Endothelial cell of umbilical vein (primary cell): ENCODE measurements around the gene PLEKHG4B. TPM values are rescaled to one million over a fixed set of nuclear protein-coding genes. Genes with fewer than 3 reads are reported as not detected.

ENCODE experiments used
- BruUV-seq: library from RNA; stranded (reverse); fragments of 400-500 nt; replicated peaks from 2 replicates; lab custom pipeline; 2021; lab: Mats Ljungman, UMichigan
- CTCF ChIA-PET: fragments of 300-600, 350-600 bp; sonication (Branson Sonifier 250); formaldehyde crosslinking; loops from one replicate; lab custom pipeline; 2021; ENCODE audit warnings: antibody characterized with exemption, inconsistent platforms; lab: Charles Lee
- POLR2A ChIA-PET: fragments of 300-600, 350-600 bp; sonication (Branson Sonifier 250); formaldehyde crosslinking; loops from one replicate; lab custom pipeline; 2021; ENCODE audit warnings: antibody characterized with exemption, inconsistent platforms; lab: Charles Lee
- DNase-seq: peaks from one replicate; pipeline ENCODE4 v3.0.0-alpha.2; 2011; ENCODE audit warnings: low read depth, low spot score
- FAIRE-seq: peaks from 2 replicates; lab custom pipeline; 2011; peaks lifted over from hg19 to GRCh38; lab: Jason Lieb, UNC
- H2AFZ ChIP-seq: 2 replicates; pipeline ENCODE4 v1.6.0; 2012; ENCODE audit warnings: low read depth, low read length, control low read depth, inconsistent platforms
- H3K27ac ChIP-seq: 2 replicates; pipeline ENCODE4 v1.5.1; 2011; ENCODE audit warnings: low read depth, mild to moderate bottlenecking, control low read depth, low read length, moderate library complexity; ENCODE audit not compliant: insufficient read depth
- H3K27me3 ChIP-seq, 2 experiments: 2 replicates each; pipeline versions ENCODE4 v1.6.0 to v1.6.1; 2011; ENCODE audit warnings: low read length in 2 of 2, mixed read lengths in 1 of 2; ENCODE audit not compliant: control insufficient read depth in 2 of 2, insufficient read depth in 2 of 2
- H3K36me3 ChIP-seq, 2 experiments: 2 replicates in 1 of 2; 3 replicates in 1 of 2; pipeline ENCODE4 v1.5.1; 2011; ENCODE audit warnings: low read length in 2 of 2, mild to moderate bottlenecking in 1 of 2, moderate library complexity in 1 of 2; ENCODE audit not compliant: control insufficient read depth in 2 of 2, insufficient read depth in 2 of 2; ENCODE audit errors: extremely low read depth in 1 of 2
- H3K4me1 ChIP-seq: 3 replicates; pipeline ENCODE4 v1.5.1; 2011; ENCODE audit warnings: mild to moderate bottlenecking, low read length; ENCODE audit not compliant: control insufficient read depth, insufficient read depth; ENCODE audit errors: extremely low read depth
- H3K4me2 ChIP-seq: 2 replicates; pipeline ENCODE4 v1.6.1; 2011; ENCODE audit warnings: low read length, control low read depth, mixed read lengths; ENCODE audit not compliant: insufficient read depth
- H3K4me3 ChIP-seq, 3 experiments: fragments of 200-600 bp in 1 of 3; sonication (generic), shearing (Covaris generic) in 1 of 3; replicated peaks in 1 of 3; 2 replicates each; pipeline ENCODE4 v1.5.1; 2011 to 2016; ENCODE audit warnings: control low read depth in 3 of 3, low read length in 3 of 3, mild to moderate bottlenecking in 2 of 3, inconsistent platforms in 1 of 3, low read depth in 1 of 3, moderate library complexity in 1 of 3; ENCODE audit not compliant: insufficient read depth in 1 of 3
- H3K79me2 ChIP-seq: 2 replicates; pipeline ENCODE4 v1.6.0; 2012; ENCODE audit warnings: low read length, inconsistent platforms; ENCODE audit not compliant: control insufficient read depth, insufficient read depth
- H3K9ac ChIP-seq: replicated peaks from 2 replicates; pipeline ENCODE3; 2011; ENCODE audit warnings: low read length, control low read depth; ENCODE audit not compliant: insufficient read depth; ENCODE audit errors: extremely low read depth
- H3K9me1 ChIP-seq: replicated peaks from 3 replicates; pipeline ENCODE4 v1.6.0; 2011; ENCODE audit warnings: mild to moderate bottlenecking, low read length; ENCODE audit not compliant: control insufficient read depth, insufficient read depth; ENCODE audit errors: extremely low read depth
- H3K9me3 ChIP-seq: replicated peaks from 2 replicates; pipeline ENCODE4 v1.5.1; 2012; ENCODE audit warnings: low read length, inconsistent platforms; ENCODE audit not compliant: control insufficient read depth, insufficient read depth
- H4K20me1 ChIP-seq: replicated peaks from 2 replicates; pipeline ENCODE3; 2011; ENCODE audit warnings: mild to moderate bottlenecking, low read length; ENCODE audit not compliant: control insufficient read depth, insufficient read depth; ENCODE audit errors: extremely low read depth
- EZH2 ChIP-seq: IDR thresholded peaks from 2 replicates; pipeline ENCODE4 v1.6.1; 2012; ENCODE audit warnings: borderline replicate concordance, low read depth, mild to moderate bottlenecking, moderate library complexity, low read length, inconsistent platforms; ENCODE audit not compliant: severe bottlenecking
- FOS ChIP-seq: IDR thresholded peaks from 2 replicates; pipeline ENCODE4 v1.6.1; 2011; ENCODE audit warnings: mild to moderate bottlenecking, low read length, moderate library complexity, borderline replicate concordance; ENCODE audit not compliant: insufficient read depth
- GATA2 ChIP-seq: IDR thresholded peaks from 2 replicates; pipeline ENCODE4 v1.7.0; 2011; ENCODE audit warnings: low read depth, mild to moderate bottlenecking, moderate library complexity, mixed read lengths, low read length; ENCODE audit not compliant: insufficient read length, insufficient read depth
- JUN ChIP-seq: IDR thresholded peaks from 2 replicates; pipeline ENCODE4 v1.6.1; 2011; ENCODE audit warnings: borderline replicate concordance, low read depth; ENCODE audit not compliant: insufficient read length, insufficient read depth
- MYC ChIP-seq: IDR thresholded peaks from one replicate; pipeline ENCODE4 v1.6.1; 2011; ENCODE audit warnings: mild to moderate bottlenecking, low read depth, low read length
- POLR2A ChIP-seq: IDR thresholded peaks from 2 replicates; pipeline ENCODE4 v1.6.1; 2012; ENCODE audit warnings: low read depth, mild to moderate bottlenecking, control low read depth, low read length
- POLR2AphosphoS5 ChIP-seq: IDR thresholded peaks from 2 replicates; pipeline ENCODE4 v1.6.1; 2012; ENCODE audit warnings: low read depth, mild to moderate bottlenecking, control low read depth, low read length, moderate library complexity; ENCODE audit not compliant: insufficient read depth
- dilution Hi-C: fragments of 300-500 bp; cut with MboI; formaldehyde crosslinking; loops from one replicate; pipeline ENCODE4 v1.15.0; 2019; ENCODE audit warnings: low sequenced_read_pairs; ENCODE audit not compliant: extremely low pct_ligation_motif_present
- intact Hi-C: fragments of 100-400 bp; cut with micrococcal nuclease; formaldehyde crosslinking; loops from one replicate; pipeline ENCODE4 v1.10.0; 2022
- polyA plus RNA-seq, 4 experiments: library from polyadenylated mRNA; depleted of rRNA in 3 of 4; stranded (reverse) in 3 of 4; unstranded in 1 of 4; fragments of >200 nt; gene quantifications; 2 replicates each; pipeline versions ENCODE4 v1.2.1 to v1.2.3, GENCODE V29; 2011 to 2012; ENCODE audit warnings: missing spikeins in 1 of 4
- total RNA-seq: library from RNA; stranded (reverse); gene quantifications from 2 replicates; pipeline ENCODE4 v1.2.3, GENCODE V29; 2021
- TF ChIP-seq, protein P1 (sequence below): IDR thresholded peaks from 2 replicates; pipeline ENCODE4 v1.6.1; 2011; ENCODE audit not compliant: insufficient read depth, insufficient read length
- TF ChIP-seq, protein P2 (sequence below), 2 donors: IDR thresholded peaks; 1 replicate in 1 of 2; 2 replicates in 1 of 2; pipeline ENCODE4 v1.5.1; 2011; ENCODE audit warnings: low read length in 2 of 2, mild to moderate bottlenecking in 2 of 2, moderate library complexity in 2 of 2, control low read depth in 1 of 2, inconsistent platforms in 1 of 2, low read depth in 1 of 2; ENCODE audit not compliant: insufficient read depth in 1 of 2; ENCODE audit errors: extremely low read depth in 1 of 2

PLEKHG4B gene
- total and polyA plus RNA-seq, 2 donors (not counting 3 experiments of a cell fraction or from before 2014, with no cell fraction given) = not detected

- H3K9me3 ChIP-seq = no peaks in the 10 kb centered on the region
- H3K9ac ChIP-seq = no peak overlapping the region
- no peaks in the 10 kb centered on the region for H3K27me3 ChIP-seq
- no peak for TF ChIP-seq JUN
- TF ChIP-seq POLR2AphosphoS5 = no peak
- no peak overlapping the region for H3K4me2 ChIP-seq
- peaks cover 28% of the 10 kb centered on the region for H3K79me2 ChIP-seq
- H3K4me1 ChIP-seq = peaks cover 2% of the 10 kb centered on the region
- no peak for DNase-seq
- no peak overlapping the region for H3K27ac ChIP-seq
- no peak overlapping the region for H2AFZ ChIP-seq
- no TSS peak for BruUV-seq
- CTCF ChIA-PET = no interaction called here
- dilution Hi-C loops (no loop called here), intact Hi-C loops (no loop called here)
- no peaks in the 10 kb centered on the region for H4K20me1 ChIP-seq
- no peaks in the 10 kb centered on the region for H3K9me1 ChIP-seq
- FAIRE-seq = no peak
- POLR2A ChIA-PET = no interaction called here
- H3K36me3 ChIP-seq = peaks cover 27 to 48% of the 10 kb centered on the region in 2 experiments
- no peak overlapping the region for H3K4me3 ChIP-seq
Observed at GRCh38 chr5:228886-229285, 136.9 kb downstream of the PLEKHG4B start.

DNA sequence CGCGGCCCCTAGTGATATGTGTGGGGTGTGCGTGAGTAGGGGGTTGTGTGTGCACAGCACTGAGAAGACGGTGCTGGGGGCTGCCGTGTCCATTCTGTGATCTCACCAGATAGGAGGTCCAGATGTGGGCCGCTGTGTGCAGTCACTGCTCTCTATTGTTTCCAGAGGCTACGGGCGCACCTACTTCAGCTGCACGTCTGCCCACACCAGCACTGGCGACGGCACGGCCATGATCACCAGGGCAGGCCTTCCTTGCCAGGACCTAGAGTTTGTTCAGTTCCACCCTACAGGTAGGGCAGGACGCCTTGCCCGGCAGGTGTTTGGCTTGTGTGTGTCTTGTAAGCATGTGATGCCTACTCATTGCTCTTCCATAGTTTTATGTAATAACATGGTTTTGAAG is 138.7 kb downstream of the PLEKHG4B start:
- peaks cover 13% of the 10 kb centered on the region for H3K79me2 ChIP-seq
- no peak for TF ChIP-seq MYC
- no peak for TF ChIP-seq EZH2
- no peak for TF ChIP-seq FOS
- no peak for TF ChIP-seq JUN
- TF ChIP-seq POLR2A = no peak
- TF ChIP-seq GATA2 = no peak
- TF ChIP-seq POLR2AphosphoS5 = no peak
- TF ChIP-seq, protein P1, sequence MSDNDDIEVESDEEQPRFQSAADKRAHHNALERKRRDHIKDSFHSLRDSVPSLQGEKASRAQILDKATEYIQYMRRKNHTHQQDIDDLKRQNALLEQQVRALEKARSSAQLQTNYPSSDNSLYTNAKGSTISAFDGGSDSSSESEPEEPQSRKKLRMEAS = no peak
- TF ChIP-seq, protein P2, sequence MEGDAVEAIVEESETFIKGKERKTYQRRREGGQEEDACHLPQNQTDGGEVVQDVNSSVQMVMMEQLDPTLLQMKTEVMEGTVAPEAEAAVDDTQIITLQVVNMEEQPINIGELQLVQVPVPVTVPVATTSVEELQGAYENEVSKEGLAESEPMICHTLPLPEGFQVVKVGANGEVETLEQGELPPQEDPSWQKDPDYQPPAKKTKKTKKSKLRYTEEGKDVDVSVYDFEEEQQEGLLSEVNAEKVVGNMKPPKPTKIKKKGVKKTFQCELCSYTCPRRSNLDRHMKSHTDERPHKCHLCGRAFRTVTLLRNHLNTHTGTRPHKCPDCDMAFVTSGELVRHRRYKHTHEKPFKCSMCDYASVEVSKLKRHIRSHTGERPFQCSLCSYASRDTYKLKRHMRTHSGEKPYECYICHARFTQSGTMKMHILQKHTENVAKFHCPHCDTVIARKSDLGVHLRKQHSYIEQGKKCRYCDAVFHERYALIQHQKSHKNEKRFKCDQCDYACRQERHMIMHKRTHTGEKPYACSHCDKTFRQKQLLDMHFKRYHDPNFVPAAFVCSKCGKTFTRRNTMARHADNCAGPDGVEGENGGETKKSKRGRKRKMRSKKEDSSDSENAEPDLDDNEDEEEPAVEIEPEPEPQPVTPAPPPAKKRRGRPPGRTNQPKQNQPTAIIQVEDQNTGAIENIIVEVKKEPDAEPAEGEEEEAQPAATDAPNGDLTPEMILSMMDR (IDR thresholded peaks at IDR 0.05; ENCODE audit: extremely low read depth in 1 of 2, insufficient read depth in 1 of 2, low read depth in 1 of 2, low read length in 2 of 2) = no peak
- peaks cover 21 to 46% of the 10 kb centered on the region in 2 experiments for H3K36me3 ChIP-seq
- dilution Hi-C loops = no loop called here
- no peaks in the 10 kb centered on the region for H3K27me3 ChIP-seq
- no peaks in the 10 kb centered on the region for H3K4me1 ChIP-seq
- DNase-seq (no peak), FAIRE-seq (no peak)
- no peaks in the 10 kb centered on the region for H4K20me1 ChIP-seq
- H3K4me2 ChIP-seq = no peak overlapping the region
- POLR2A ChIA-PET = no interaction called here
- H3K9me3 ChIP-seq = no peaks in the 10 kb centered on the region
- no peak overlapping the region for H2AFZ ChIP-seq
- intact Hi-C loops = no loop called here
- CTCF ChIA-PET = no interaction called here
- H3K9ac ChIP-seq = no peak overlapping the region
- BruUV-seq = no TSS peak
- H3K4me3 ChIP-seq = no peak overlapping the region
- H3K27ac ChIP-seq = no peak overlapping the region
- H3K9me1 ChIP-seq = no peaks in the 10 kb centered on the region
